SK-N-MC (cell line): Measurements from ENCODE around the gene ERVK3-1.
A peak's percentile ranks its signal among the peaks of the same experiment; 100 is the strongest.

Experiments
- EZH2 ChIP-seq: fragments of 200-600 bp; sonication (generic); IDR thresholded peaks from one replicate; pipeline ENCODE4 v1.6.1; 2017; ENCODE audit warnings: antibody characterized with exemption
- FOXP2 ChIP-seq: optimal IDR thresholded peaks from 2 replicates; pipeline ENCODE3; 2011; ENCODE audit warnings: mild to moderate bottlenecking, moderate library complexity; ENCODE audit not compliant: insufficient read depth; ENCODE audit errors: extremely low read length, control extremely low read depth
- POLR2AphosphoS5 ChIP-seq: IDR thresholded peaks from 2 replicates; pipeline ENCODE4 v1.6.1; 2012; ENCODE audit warnings: mild to moderate bottlenecking, low read depth, low read length, borderline replicate concordance

DNA sequence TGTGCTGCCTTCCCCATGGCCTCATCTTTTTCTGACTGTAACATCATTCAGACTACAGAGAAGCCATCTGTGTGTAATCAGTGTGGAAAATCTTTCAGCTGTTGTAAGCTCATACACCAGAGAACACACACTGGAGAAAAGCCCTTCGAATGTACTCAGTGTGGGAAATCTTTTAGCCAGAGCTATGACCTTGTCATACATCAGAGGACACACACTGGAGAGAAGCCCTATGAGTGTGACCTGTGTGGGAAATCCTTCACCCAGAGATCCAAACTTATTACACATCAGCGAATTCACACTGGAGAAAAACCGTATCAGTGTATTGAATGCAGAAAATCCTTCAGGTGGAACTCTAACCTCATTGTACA lies 43.6 kb upstream of the ERVK3-1 start:
- TF ChIP-seq POLR2AphosphoS5 (0 out of 2 replicates have a peak, but pooled peaks have one; percentile 15), EZH2 (no peak), FOXP2 (no peak)
